ENCODE data around the gene CYSLTR2.
"Not testable (repeated sequence)": the region's sequence is repeated elsewhere in the genome, so short reads cannot be mapped to it uniquely, and the experiment has no call there.

CYSLTR2 gene

DNA sequence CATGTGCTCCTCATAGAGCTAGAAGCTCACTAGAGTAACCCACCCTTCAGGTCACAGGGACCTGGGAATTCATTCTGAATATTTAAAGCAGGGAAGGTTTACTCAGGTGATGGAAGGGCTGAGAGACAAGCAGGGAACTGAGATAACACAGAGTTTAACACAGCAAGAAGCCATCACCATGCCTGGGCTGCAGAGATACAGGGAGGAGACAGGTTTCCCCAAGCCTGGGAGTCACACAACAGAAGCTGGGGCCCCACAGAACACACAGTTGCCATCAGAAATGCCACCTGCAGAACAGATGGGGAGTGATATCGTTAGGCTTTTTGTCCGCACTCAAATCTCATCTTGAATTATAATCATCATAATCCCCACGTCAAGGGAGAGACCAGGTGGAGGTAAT, 7.9 kb upstream of the CYSLTR2 start:
- no peak for DNase-seq (ENCODE audit: low spot score)

- no peak for DNase-seq (ENCODE audit: low spot score)
Measured at GRCh38 chr13:48646791-48647190, 6.9 kb upstream of the CYSLTR2 start.

- DNase-seq (ENCODE audit: low spot score) = no peak
Measured at GRCh38 chr13:48647625-48648024, 6.1 kb upstream of the CYSLTR2 start.

DNA sequence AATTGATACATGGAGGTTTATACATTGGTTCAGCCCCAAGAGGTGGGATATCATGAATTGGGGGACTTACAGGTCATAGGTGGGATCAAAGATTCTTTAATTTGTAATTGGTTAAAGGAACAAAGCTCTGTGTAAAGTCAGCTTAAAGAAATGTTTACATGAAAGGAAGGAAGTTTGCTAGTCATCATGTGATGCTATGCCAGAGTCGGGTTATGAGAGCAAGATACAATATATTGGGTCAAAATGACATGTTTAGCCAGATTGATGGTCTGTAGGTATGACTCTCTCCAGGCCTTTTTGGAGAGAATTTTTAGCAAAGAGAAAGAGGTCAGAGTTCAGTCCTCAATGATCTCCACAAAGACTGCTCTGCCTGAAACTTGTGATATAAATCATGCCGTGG, 5.3 kb upstream of the CYSLTR2 start:
- no peak for DNase-seq (ENCODE audit: low spot score)

DNA sequence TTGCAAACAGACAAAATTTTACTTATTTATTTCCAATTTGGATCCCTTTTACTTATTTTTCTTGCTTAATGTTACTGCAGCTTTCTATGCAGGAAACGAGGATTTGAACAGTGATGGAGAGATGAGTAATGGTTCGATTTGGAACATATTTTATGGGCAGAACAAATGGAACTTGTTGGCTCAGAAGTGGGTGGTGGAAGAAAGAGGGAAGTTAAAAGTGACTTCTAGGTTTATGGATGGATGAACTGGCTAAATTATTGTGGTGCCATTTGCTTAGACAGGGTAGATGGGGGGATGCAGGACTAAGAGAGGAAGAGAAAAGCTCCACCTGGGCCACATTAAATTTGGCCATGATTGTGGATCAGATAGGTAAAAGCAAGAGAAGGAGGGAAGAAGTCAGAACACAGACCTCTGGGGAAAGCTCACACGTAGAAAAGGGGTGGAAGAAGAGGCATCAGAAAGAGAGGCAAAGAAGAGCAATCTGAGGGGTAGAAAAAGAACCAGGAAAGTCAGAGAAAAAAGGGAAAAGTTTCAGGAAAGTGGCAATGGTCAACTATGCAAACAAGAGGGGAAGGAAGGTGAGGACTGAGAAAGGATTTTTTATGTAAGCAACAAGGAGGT, 768 bp upstream of the CYSLTR2 start:
- DNase-seq (ENCODE audit: low spot score) = no peak

DNA sequence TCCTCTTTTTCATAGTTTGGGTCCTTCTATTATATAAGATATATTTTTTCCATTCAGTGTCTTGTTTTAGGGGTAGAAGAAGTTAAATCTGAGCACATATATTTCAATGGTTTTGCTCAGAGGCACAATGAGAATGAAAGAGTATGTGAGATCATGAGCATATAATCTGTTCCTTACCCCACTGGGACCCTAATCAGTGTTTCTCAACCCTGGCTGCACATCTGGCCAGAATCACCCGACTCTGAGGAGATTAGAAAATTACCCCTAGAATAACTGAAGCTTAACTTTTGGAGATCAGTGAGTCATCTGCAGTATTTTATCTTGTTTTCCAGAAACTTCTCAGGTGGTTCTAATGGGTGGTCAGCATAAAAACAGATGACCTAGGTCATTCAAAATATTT, 782 bp downstream of the CYSLTR2 start:
- no peak for DNase-seq (ENCODE audit: low spot score)

DNA sequence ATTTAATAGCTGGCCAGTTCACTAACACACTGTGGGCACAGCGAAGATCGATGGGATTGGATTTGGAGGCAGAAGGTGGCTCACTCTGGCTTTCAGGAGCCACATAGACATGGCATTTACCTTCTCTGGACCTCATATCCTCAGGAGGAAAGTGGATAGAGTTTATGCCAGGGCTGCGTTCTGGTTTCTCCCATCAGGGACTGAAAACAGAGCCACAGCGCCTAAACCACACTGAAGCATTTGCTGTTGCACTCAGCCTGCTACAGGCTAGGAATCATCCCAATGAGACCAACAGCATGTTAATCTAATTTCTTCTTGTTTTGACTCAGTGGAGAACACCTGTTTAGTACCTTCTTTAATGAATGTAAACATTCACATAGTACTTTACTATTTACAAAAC, 1.6 kb downstream of the CYSLTR2 start:
- DNase-seq (ENCODE audit: low spot score) = no peak

DNA sequence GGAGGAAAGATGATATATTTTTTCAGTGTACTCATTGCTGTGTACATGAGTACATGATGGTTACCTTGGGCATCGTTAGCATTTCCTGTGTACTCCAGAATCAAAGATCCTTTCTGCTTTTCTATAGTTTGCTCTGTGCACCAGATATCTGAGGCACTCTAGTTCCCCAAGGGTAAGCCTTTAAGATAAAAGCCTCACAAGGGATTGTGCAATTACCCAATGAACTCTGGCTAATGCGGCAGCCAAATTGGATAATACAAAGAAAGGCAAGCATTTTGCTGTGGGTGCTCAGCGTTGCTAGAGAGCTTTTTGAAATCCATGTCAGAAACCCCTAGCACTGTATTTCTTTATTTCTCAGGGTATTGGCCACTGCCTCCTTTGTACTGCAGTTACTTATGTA, 2.9 kb downstream of the CYSLTR2 start:
- no peak for DNase-seq (ENCODE audit: low spot score)

GRCh38 chr13:48660361-48661076, 6.8 kb downstream of the CYSLTR2 start:
- no peak for DNase-seq (ENCODE audit: low spot score)

GRCh38 chr13:48661107-48661506, 7.4 kb downstream of the CYSLTR2 start:
- DNase-seq (ENCODE audit: low spot score) = no peak

- DNase-seq (ENCODE audit: low spot score) = no peak
Measured at GRCh38 chr13:48662226-48662625, 8.5 kb downstream of the CYSLTR2 start.

GRCh38 chr13:48667136-48667535, 13.4 kb downstream of the CYSLTR2 start:
- no peak for DNase-seq (ENCODE audit: low spot score)

GRCh38 chr13:48671421-48671820, 17.7 kb downstream of the CYSLTR2 start:
- DNase-seq (ENCODE audit: low spot score) = not testable (repeated sequence)

GRCh38 chr13:48675247-48675646, 21.5 kb downstream of the CYSLTR2 start:
- DNase-seq (ENCODE audit: low spot score) = no peak

DNA sequence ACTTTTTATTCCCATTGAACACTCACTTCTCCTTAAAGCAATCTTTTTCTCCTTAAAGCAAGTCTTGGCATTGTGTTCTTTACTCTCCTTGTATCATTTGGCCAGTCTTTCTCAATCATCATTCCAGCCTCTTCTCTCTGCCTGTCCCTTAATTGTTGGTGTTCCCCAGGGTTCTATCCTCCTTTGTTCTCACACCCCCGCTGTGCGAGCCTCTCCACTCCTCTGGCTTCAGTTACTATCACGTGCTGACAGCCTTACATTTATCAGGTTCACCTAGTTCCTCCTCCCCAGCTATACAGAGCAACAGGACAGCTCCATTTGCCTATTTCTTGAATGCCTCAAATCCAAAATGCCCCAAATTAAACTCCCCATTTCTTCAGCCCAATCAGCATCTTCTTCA, 24.6 kb downstream of the CYSLTR2 start:
- DNase-seq (ENCODE audit: low spot score) = no peak

DNA sequence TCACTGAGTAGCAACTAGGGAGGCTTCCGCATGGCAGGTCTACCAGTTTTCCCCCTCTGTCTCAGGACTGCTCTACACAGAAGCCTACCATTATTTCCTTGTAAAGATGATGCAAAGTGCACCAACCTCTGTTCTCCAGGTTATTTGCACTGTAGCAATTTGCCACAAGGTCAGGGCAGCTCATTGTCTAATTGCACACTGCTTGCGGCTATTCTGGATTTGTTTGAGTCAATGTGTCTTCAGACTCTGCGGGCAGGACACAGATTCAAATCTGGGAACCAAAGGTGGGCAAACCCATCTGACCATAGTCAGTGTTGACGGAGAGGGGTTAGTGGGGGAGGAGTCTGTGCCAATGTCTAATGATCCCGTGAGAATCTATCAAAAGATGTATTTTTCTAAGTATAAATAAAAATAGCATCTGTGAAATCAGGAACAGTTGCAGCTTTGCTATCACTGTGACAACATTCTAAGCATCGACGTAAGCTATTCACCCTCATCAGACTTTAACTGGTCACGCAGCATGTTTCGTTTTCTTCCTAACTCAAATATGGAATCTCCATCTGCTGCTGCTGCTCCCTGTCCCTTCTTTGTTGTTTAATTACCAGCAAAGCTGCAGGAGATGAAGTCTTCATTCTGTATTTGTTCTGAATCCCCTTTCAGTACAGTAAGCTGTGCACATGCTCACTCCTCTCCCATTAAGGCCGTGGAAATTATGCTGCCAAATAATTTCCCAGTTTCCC, 26.4 kb downstream of the CYSLTR2 start:
- no peak for DNase-seq (ENCODE audit: low spot score)

GRCh38 chr13:48680756-48681392, 27.1 kb downstream of the CYSLTR2 start:
- DNase-seq (ENCODE audit: low spot score) = no peak

DNA sequence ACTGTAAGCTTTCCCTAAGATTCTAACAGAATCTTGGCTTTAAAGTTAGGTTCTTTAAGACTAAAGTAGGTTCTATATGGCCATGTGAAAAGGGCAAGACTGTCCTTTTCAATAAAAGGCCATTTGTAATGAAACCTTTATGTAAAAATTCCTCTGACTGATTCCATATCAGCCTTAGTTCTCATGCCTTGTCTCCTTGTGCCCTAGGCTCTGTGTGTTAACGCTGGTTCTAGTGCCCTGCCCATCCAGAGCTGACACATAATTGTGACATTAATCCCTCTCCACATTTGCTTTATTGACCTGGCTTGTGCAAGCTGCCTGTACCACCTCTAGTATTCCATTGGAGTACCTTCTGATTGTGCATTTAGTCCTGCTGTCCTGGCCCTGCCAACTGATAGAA, 28.2 kb downstream of the CYSLTR2 start:
- DNase-seq (ENCODE audit: low spot score) = no peak

DNA sequence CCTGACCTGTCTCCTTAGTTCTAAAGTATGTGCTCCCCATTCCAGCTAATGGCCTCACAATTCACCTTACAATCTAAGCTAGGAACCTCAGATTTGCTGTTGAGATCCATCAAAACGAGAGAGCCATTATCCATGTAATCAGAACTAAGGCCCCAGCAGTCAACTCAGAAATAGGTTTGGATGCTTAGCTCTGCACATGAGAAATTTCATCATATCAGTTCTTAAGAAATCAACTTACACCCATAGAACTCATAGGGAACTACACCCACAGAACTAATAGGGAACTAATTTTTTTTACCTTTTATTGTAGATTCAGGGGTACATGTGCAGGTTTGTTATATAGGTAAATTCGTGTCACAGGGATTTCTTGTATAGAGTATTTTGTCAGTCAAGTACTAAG, 28.7 kb downstream of the CYSLTR2 start:
- DNase-seq (ENCODE audit: low spot score) = no peak

DNA sequence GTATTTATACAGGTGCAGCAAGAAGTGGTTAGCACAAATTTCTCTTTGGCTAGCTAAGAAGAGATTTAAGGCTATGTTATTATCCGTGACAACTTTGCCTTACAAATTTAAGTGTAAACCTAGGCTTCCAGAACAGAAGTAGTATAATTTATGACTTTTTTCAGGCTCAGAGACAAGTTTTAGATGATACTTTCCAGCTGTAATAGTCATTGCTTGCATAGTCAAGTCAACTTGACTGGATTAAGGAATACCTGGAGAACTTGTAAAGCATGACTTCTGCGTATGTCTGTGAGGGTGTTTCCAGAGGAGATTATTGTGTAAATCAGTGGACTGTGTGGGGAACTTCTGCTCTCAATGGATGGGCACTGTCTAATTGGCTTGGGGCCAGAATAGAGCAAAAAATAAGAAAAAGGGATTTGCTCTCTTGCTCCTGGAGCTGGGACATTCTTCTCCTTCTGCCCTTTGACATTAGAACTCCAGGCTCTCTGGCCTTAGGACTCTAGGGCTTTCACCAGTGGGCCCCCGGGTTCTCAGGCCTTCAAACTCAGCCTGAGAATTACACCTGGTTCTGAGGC, 33.0 kb downstream of the CYSLTR2 start:
- no peak for DNase-seq (ENCODE audit: low spot score)

DNA sequence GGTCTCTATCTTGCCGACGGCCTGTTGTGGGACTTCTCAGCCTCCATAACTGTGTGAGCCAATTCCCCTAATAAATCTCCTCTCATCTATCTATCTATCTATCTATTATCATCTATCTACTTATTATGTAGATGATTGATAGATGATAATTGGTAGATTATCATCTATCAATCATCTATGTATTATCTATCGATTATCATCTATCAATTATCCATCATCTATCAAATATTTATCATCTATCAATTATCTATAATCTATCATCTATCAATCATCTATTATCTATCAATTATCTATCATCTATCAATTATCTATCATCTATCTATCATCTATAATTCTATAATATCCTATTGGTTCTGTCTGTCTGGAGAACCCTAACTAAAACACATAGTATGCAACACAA, 33.5 kb downstream of the CYSLTR2 start:
- DNase-seq (ENCODE audit: low spot score) = no peak

DNA sequence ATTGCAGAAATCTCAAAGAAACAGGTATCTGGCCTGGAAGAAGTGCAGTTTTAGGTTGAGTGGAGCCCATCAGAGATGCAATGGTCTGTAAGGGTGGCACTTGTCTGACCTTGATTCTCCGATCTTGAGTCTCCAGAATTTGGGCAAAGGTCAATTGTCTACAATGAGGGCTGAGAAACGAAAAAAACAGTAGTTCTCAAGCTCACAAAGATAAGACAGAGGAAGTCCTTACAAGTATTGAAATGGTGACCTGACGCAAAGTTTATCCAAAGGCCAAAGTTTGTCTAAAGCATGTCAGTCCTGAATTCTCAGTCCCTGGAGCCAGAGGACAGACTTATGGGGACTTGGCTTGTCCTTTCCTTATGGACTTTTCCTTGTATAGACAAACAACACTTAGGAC, 40.3 kb downstream of the CYSLTR2 start:
- no peak for DNase-seq (ENCODE audit: low spot score)

- DNase-seq (ENCODE audit: low spot score) = no peak
Measured at GRCh38 chr13:48695776-48696175, 42.0 kb downstream of the CYSLTR2 start.
